K562 (cell line): ENCODE data around the gene DYSF. TPM values are rescaled to one million over a fixed set of nuclear protein-coding genes. Genes with fewer than 3 reads are reported as not detected.

Experiments used
- ATAC-seq: fragments of 200-7000 bp; cut with Tn5 transposase; 3 replicates; pipeline ENCODE4 v1.9.1; 2020; ENCODE audit warnings: moderate library complexity
- BruUV-seq: library from RNA; stranded (reverse); fragments of 400-500 nt; replicated peaks from 2 replicates; lab custom pipeline; 2021; lab: Mats Ljungman, UMichigan
- CTCF ChIA-PET: fragments of 300-600 bp; formaldehyde crosslinking; extraction: SDS; loops from one replicate; lab custom pipeline; 2021; ENCODE audit warnings: low intra/inter-chr PET ratio; lab: Yijun Ruan, JAX
- POLR2A ChIA-PET: fragments of 300-600, 350-650 bp; sonication (Branson Sonifier 250); formaldehyde crosslinking; extraction: SDS; loops from one replicate; lab custom pipeline; 2021; ENCODE audit warnings: antibody characterized with exemption, inconsistent platforms; lab: Yijun Ruan, JAX
- DNase-seq, 4 experiments: peaks; one replicate each; pipeline versions ENCODE4 v3.0.0 to v3.0.0-alpha.2; 2011 to 2018; ENCODE audit warnings: low spot score in 3 of 4, mixed read lengths in 3 of 4; ENCODE audit errors: extremely low read depth in 1 of 4
- FAIRE-seq: peaks from 2 replicates; lab custom pipeline; 2011; peaks lifted over from hg19 to GRCh38; lab: Jason Lieb, UNC
- H2AFZ ChIP-seq: 2 replicates; pipeline ENCODE4 v1.6.0; 2011; ENCODE audit warnings: low read depth, low read length, control low read depth, inconsistent platforms
- H3K27ac ChIP-seq: fragments of 200-600 bp; 3 replicates; pipeline ENCODE4 v1.8.0; 2011; ENCODE audit warnings: low read depth, mild to moderate bottlenecking, control low read depth, inconsistent platforms, low read length, moderate library complexity, mixed read lengths; ENCODE audit errors: extremely low read depth
- H3K27me3 ChIP-seq, 2 experiments: fragments of 300-600 bp in 1 of 2; 2 replicates in 1 of 2; 3 replicates in 1 of 2; pipeline versions ENCODE4 v1.6.0 to v1.8.0; 2011; ENCODE audit warnings: inconsistent platforms in 2 of 2, low read length in 2 of 2, mild to moderate bottlenecking in 1 of 2, mixed read lengths in 1 of 2, moderate library complexity in 1 of 2; ENCODE audit not compliant: control insufficient read depth in 2 of 2, insufficient read depth in 2 of 2
- H3K36me3 ChIP-seq: fragments of 300-600 bp; 3 replicates; pipeline ENCODE4 v1.8.0; 2011; ENCODE audit warnings: mild to moderate bottlenecking, low read length, inconsistent platforms; ENCODE audit not compliant: control insufficient read depth, insufficient read depth
- H3K4me1 ChIP-seq, 2 experiments: fragments of 200-600 bp in 1 of 2; replicated peaks in 1 of 2; 2 replicates in 1 of 2; 3 replicates in 1 of 2; pipeline versions ENCODE4 v1.5.1 to v1.8.0; 2011; ENCODE audit warnings: inconsistent platforms in 2 of 2, low read length in 2 of 2, mild to moderate bottlenecking in 1 of 2, mixed read lengths in 1 of 2, moderate library complexity in 1 of 2; ENCODE audit not compliant: control insufficient read depth in 2 of 2, insufficient read depth in 2 of 2
- H3K4me2 ChIP-seq: 2 replicates; pipeline ENCODE4 v1.6.1; 2011; ENCODE audit warnings: low read length, control low read depth, inconsistent platforms, mixed read lengths; ENCODE audit not compliant: insufficient read depth
- H3K4me3 ChIP-seq: fragments of 200-600 bp; sonication (generic), shearing (Covaris generic); 2 replicates; pipeline ENCODE4 v1.5.1; 2016; ENCODE audit warnings: control low read depth, inconsistent platforms
- H3K79me2 ChIP-seq: fragments of 200-600 bp; 3 replicates; pipeline ENCODE4 v1.8.0; 2011; ENCODE audit warnings: low read length, inconsistent platforms; ENCODE audit not compliant: control insufficient read depth, insufficient read depth
- H3K9ac ChIP-seq, 2 experiments: 2 replicates each; pipeline versions ENCODE4 v1.6.0 to v1.6.1; 2011; ENCODE audit warnings: low read depth in 2 of 2, low read length in 2 of 2, control low read depth in 1 of 2, inconsistent platforms in 1 of 2, mild to moderate bottlenecking in 1 of 2, mixed read lengths in 1 of 2; ENCODE audit not compliant: insufficient read depth in 1 of 2
- H3K9me1 ChIP-seq: one replicate; pipeline ENCODE4 v1.6.0; 2011; ENCODE audit warnings: inconsistent platforms, mild to moderate bottlenecking, low read length, moderate library complexity; ENCODE audit not compliant: control insufficient read depth, insufficient read depth
- H3K9me3 ChIP-seq: replicated peaks from 2 replicates; pipeline ENCODE4 v1.5.1; 2011; ENCODE audit warnings: low read depth, low read length, inconsistent platforms; ENCODE audit not compliant: control insufficient read depth, insufficient read depth
- H4K20me1 ChIP-seq: replicated peaks from 2 replicates; pipeline ENCODE4 v1.6.1; 2011; ENCODE audit warnings: low read length, inconsistent platforms, mixed read lengths; ENCODE audit not compliant: control insufficient read depth, insufficient read depth
- HDAC2 ChIP-seq: fragments of 450-650 bp; IDR thresholded peaks from 2 replicates; pipeline ENCODE4 v1.6.1; 2016; ENCODE audit warnings: mild to moderate bottlenecking
- ILF3 ChIP-seq: fragments of 450-650 bp; IDR thresholded peaks from 2 replicates; pipeline ENCODE4 v1.6.1; 2018; ENCODE audit warnings: antibody characterized with exemption, mild to moderate bottlenecking, moderate library complexity, borderline replicate concordance
- ILK ChIP-seq: fragments of 450-650 bp; IDR thresholded peaks from 2 replicates; pipeline ENCODE4 v1.6.1; 2016; ENCODE audit warnings: missing genetic modification characterization, low read depth, mild to moderate bottlenecking, missing compliant biosample characterization, moderate library complexity, borderline replicate concordance
- MAFF ChIP-seq: IDR thresholded peaks from 2 replicates; pipeline ENCODE4 v1.6.1; 2012; ENCODE audit warnings: low read length, improper control_type of control experiment
- ZNF586 ChIP-seq: fragments of 450-650 bp; formaldehyde crosslinking; conservative IDR thresholded peaks from 2 replicates; pipeline ENCODE4 v1.4.0; 2020; ENCODE audit warnings: mild to moderate bottlenecking, moderate library complexity
- WGBS: fragments of 100-300 bp; shearing (Covaris generic); methylation state at CpG from one replicate; pipeline ENCODE4 v1.1.6; 2016; ENCODE audit warnings: low coverage, mixed read lengths; ENCODE audit not compliant: insufficient coverage; ENCODE audit errors: missing lambda C conversion rate; 5-methylcytosine and 5-hydroxymethylcytosine counted together
- in situ Hi-C: fragments of 300-500 bp; cut with MboI; formaldehyde crosslinking; loops from 4 replicates; pipeline ENCODE4 v1.15.0; 2018; ENCODE audit warnings: inconsistent platforms, mixed read lengths
- intact Hi-C: fragments of 100-400 bp; cut with micrococcal nuclease; formaldehyde crosslinking; loops from 2 replicates; pipeline ENCODE4 v1.14.2; 2022
- polyA plus RNA-seq, 8 experiments: library from polyadenylated mRNA; depleted of rRNA in 4 of 8; stranded (reverse) in 5 of 8; unstranded in 3 of 8; fragments of >200 nt; fragmentation: Nextera tagmentation in 2 of 8; fragmentation: Illumina TruSeq in 1 of 8; extraction: Ambion mirVana in 2 of 8; extraction: Trizol in 1 of 8; gene quantifications; 2 replicates each; pipeline versions ENCODE4 v1.2.1 to v1.2.3, GENCODE V29; 2011 to 2014; ENCODE audit warnings: inconsistent platforms in 1 of 8, missing spikeins in 1 of 8
- total RNA-seq, 7 experiments: library from RNA; depleted of rRNA in 6 of 7; stranded (reverse); fragments of >200 nt in 6 of 7; fragmentation: Illumina TruSeq in 2 of 7; extraction: Trizol in 2 of 7; gene quantifications; 2 replicates each; pipeline versions ENCODE4 v1.2.1 to v1.2.3, GENCODE V29; 2011 to 2021; ENCODE audit warnings: low replicate concordance in 1 of 7
- TF ChIP-seq, protein P1 (sequence below): conservative IDR thresholded peaks from 2 replicates; pipeline ENCODE4 v1.6.1; 2011; ENCODE audit warnings: low read depth, mild to moderate bottlenecking, low read length; ENCODE audit not compliant: control insufficient read depth

Gene DYSF
- total and polyA plus RNA-seq, 9 of the 15 experiments (the other 6 are each of a cell fraction or from before 2014, with no cell fraction given): 0.01 to 0.80 (median 0.29) TPM

DNA sequence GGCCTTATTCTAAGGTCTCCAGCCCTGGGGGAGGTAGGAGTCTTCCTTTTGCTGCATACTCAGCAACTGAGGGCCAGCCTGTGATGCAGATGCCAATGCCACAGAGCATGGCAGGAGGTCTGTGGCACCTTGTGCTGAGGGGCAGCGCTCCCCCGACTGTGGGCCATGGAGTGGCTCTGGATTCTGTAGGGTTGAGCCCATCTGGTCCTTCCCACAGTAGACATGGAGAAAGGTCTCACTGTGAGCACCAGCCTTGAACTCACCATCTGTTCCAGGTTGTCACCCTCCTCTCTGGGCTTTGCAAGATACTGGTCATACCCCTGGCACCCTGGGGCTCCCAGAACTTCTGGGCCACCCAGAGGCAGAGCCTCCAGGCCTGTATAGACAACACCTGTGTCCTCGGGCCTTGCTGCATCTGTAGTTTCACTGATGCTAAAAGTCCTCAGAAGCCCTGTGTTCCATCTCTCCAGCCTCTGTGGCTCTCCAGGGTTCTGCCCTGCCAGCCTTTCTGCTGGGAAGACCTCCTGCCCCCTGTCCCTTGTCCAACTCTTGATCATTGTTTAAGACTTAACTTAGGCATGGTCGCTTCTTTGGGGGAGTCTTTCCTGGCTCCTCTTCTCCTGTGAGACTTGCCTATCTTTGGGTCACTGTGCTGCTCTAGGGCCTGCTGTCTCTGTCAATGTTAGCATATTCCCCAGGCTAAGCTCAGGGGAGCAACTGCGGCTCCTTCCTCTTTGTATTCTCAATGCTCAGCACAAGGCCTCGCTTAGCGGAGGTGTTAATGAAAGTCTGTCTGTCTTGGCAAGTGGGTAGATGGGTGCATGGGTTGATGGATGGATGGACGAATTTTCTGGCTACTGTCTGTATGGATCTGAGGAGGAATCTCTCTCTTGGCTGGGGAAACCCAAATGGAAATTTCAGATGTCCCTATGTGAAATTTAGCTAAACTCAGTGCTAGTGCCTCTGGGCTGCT is 160.9 kb downstream of the DYSF start:
- H4K20me1 ChIP-seq: 0 out of 2 replicates have a peak, but pooled peaks cover under 1% of the 10 kb centered on the region
- no peak overlapping the region for H3K9ac ChIP-seq
- H3K36me3 ChIP-seq: no peaks in the 10 kb centered on the region
- H3K4me1 ChIP-seq: peaks cover 0 to 4% of the 10 kb centered on the region in 2 experiments; a peak in 1 of 5 replicates
- TF ChIP-seq ILK (tag) (no peak), MAFF (no peak), ILF3 (no peak), HDAC2 (no peak), ZNF586 (CRISPR knock-in tag) (no peak)
- TF ChIP-seq, protein P1, sequence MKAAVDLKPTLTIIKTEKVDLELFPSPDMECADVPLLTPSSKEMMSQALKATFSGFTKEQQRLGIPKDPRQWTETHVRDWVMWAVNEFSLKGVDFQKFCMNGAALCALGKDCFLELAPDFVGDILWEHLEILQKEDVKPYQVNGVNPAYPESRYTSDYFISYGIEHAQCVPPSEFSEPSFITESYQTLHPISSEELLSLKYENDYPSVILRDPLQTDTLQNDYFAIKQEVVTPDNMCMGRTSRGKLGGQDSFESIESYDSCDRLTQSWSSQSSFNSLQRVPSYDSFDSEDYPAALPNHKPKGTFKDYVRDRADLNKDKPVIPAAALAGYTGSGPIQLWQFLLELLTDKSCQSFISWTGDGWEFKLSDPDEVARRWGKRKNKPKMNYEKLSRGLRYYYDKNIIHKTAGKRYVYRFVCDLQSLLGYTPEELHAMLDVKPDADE: no peak
- TF ChIP-seq, all 486 proteins: peak for 0
- no peak overlapping the region for H3K27ac ChIP-seq
- ChIA-PET POLR2A (interaction anchor here (0.5 kb wide), 1 partner anchor 136 kb away, joined by 3 read pairs; no protein-coding TSS in a partner anchor), CTCF (no interaction called here)
- no peak overlapping the region for H3K4me3 ChIP-seq
- H2AFZ ChIP-seq: no peak overlapping the region
- no TSS peak for BruUV-seq
- DNase-seq (peak in 1 of 4 experiments; percentile 3), FAIRE-seq (no peak), ATAC-seq (no peak)
- H3K4me2 ChIP-seq: no peak overlapping the region
- no peaks in the 10 kb centered on the region for H3K9me3 ChIP-seq
- H3K27me3 ChIP-seq: peaks cover 0 to 29% of the 10 kb centered on the region in 2 experiments; a peak in 3 of 5 replicates
- intact Hi-C loops: no loop called here
- H3K79me2 ChIP-seq: no peaks in the 10 kb centered on the region
- H3K9me1 ChIP-seq: no peaks in the 10 kb centered on the region
- in situ Hi-C loops: no loop called here
- WGBS: 0% methylated on average over 8 of the region's 8 CpGs
